H1 (cell line): ENCODE results near the gene ZWILCH.

Experiments
- ASH2L ChIP-seq: fragments of 200-600, 300-600 bp; sonication (generic); IDR thresholded peaks from one replicate; pipeline ENCODE4 v1.7.1; 2017; ENCODE audit warnings: low read length
- CHD1 ChIP-seq: IDR thresholded peaks from 2 replicates; pipeline ENCODE4 v1.6.1; 2012; ENCODE audit warnings: low read depth, low read length, improper control_type of control experiment
- CHD2 ChIP-seq: IDR thresholded peaks from 2 replicates; pipeline ENCODE4 v1.6.1; 2012; ENCODE audit warnings: low read length, improper control_type of control experiment
- CTCF ChIP-seq, 3 experiments: IDR thresholded peaks; 1 replicate in 2 of 3; 2 replicates in 1 of 3; pipeline versions ENCODE4 v1.5.1 to v1.6.1; 2011; ENCODE audit warnings: low read length in 3 of 3, mild to moderate bottlenecking in 3 of 3, inconsistent platforms in 2 of 3, low read depth in 1 of 3, moderate library complexity in 1 of 3; ENCODE audit not compliant: insufficient read depth in 1 of 3; ENCODE audit errors: control extremely low read depth in 1 of 3
- EP300 ChIP-seq, 2 experiments: IDR thresholded peaks; 1 replicate in 1 of 2; 2 replicates in 1 of 2; pipeline ENCODE4 v1.6.1; 2011 to 2012; ENCODE audit warnings: low read depth in 2 of 2, low read length in 2 of 2, mild to moderate bottlenecking in 2 of 2, borderline replicate concordance in 1 of 2, inconsistent platforms in 1 of 2, moderate library complexity in 1 of 2
- EZH2 ChIP-seq: fragments of 200-600 bp; sonication (generic); IDR thresholded peaks from 2 replicates; pipeline ENCODE4 v1.7.1; 2012; ENCODE audit warnings: low read depth, mild to moderate bottlenecking, moderate library complexity, low read length, inconsistent platforms; ENCODE audit not compliant: severe bottlenecking
- NANOG ChIP-seq: IDR thresholded peaks from 2 replicates; pipeline ENCODE4 v1.6.1; 2011; ENCODE audit warnings: low read length, low read depth, mild to moderate bottlenecking, inconsistent platforms; ENCODE audit not compliant: insufficient read depth, poor library complexity, severe bottlenecking
- TAF1 ChIP-seq: IDR thresholded peaks from 2 replicates; pipeline ENCODE4 v1.6.1; 2011; ENCODE audit warnings: mild to moderate bottlenecking, low read depth, low read length
- ZNF274 ChIP-seq: IDR thresholded peaks from 2 replicates; pipeline ENCODE4 v1.7.0; 2012; ENCODE audit warnings: low read length, borderline replicate concordance; ENCODE audit errors: extremely low read depth

GRCh38 chr15:66595332-66595731, 90.2 kb downstream of the ZWILCH start:
- TF ChIP-seq CTCF (IDR thresholded peaks at IDR 0.05; ENCODE audit: control extremely low read depth in 1 of 3, insufficient read depth in 1 of 3, low read depth in 1 of 3, low read length in 3 of 3) (no peak), EZH2 (no peak), EP300 (IDR thresholded peaks at IDR 0.05; ENCODE audit: borderline replicate concordance in 1 of 2, low read depth in 2 of 2, low read length in 2 of 2) (no peak), ASH2L (no peak), CHD1 (no peak), TAF1 (no peak), CHD2 (no peak), ZNF274 (no peak), NANOG (no peak)
